Neural crest cell (in vitro differentiated cells): Measurements from ENCODE around the gene GMCL2. TPM values are rescaled to one million over a fixed set of nuclear protein-coding genes. Genes with fewer than 3 reads are reported as not detected.
A peak's percentile ranks its signal among the peaks of the same experiment; 100 is the strongest.
"Not testable (repeated sequence)": the region's sequence is repeated elsewhere in the genome, so short reads cannot be mapped to it uniquely, and the experiment has no call there.

Source experiments
- DNase-seq: peaks from one replicate; pipeline ENCODE4 v3.0.0; 2021; ENCODE audit warnings: low read depth, mixed read lengths, low spot score
- H3K27ac Mint-ChIP-seq: one replicate; pipeline ENCODE4 v1.8.0; 2021; ENCODE audit warnings: mild to moderate bottlenecking, mixed read lengths; ENCODE audit not compliant: unreplicated experiment
- H3K27me3 Mint-ChIP-seq: 2 replicates; pipeline ENCODE4 v1.8.0; 2021; ENCODE audit warnings: low read depth, mild to moderate bottlenecking, mixed read lengths
- H3K36me3 Mint-ChIP-seq: 2 replicates; pipeline ENCODE4 v1.8.0; 2021; ENCODE audit warnings: low read depth, mild to moderate bottlenecking, mixed read lengths
- H3K4me1 Mint-ChIP-seq: 2 replicates; pipeline ENCODE4 v1.8.0; 2021; ENCODE audit warnings: mixed read lengths
- H3K4me3 Mint-ChIP-seq: one replicate; pipeline ENCODE4 v1.8.0; 2021; ENCODE audit warnings: mild to moderate bottlenecking, mixed read lengths
- H3K9me3 Mint-ChIP-seq: 2 replicates; pipeline ENCODE4 v1.8.0; 2021; ENCODE audit warnings: mixed read lengths
- CTCF ChIP-seq: fragments of 200-600 bp; sonication (generic); conservative IDR thresholded peaks from 2 replicates; pipeline ENCODE4 v1.5.0; 2021; ENCODE audit warnings: antibody characterized with exemption, mild to moderate bottlenecking
- total RNA-seq: library from RNA; stranded (reverse); gene quantifications from 2 replicates; pipeline ENCODE4 v1.2.1, GENCODE V29; 2021

GMCL2 gene
- total RNA-seq, 1 donor from 2014 or later, result not detected

- no peak overlapping the region for H3K27ac Mint-ChIP-seq
- H3K36me3 Mint-ChIP-seq, result peaks cover 3% of the 10 kb centered on the region
- DNase-seq, result no peak
- H3K27me3 Mint-ChIP-seq, result peaks cover 5% of the 10 kb centered on the region
- H3K4me1 Mint-ChIP-seq, result peaks cover 4% of the 10 kb centered on the region
- no peaks in the 10 kb centered on the region for H3K9me3 Mint-ChIP-seq
- TF ChIP-seq CTCF, result no peak
- peak overlapping the region; percentile 17 for H3K4me3 Mint-ChIP-seq
Measured at GRCh38 chr5:178199581-178200434, 12.6 kb upstream of the GMCL2 start.

- H3K27ac Mint-ChIP-seq, result no peak overlapping the region
- H3K27me3 Mint-ChIP-seq, result peaks cover 2% of the 10 kb centered on the region
- TF ChIP-seq CTCF, result no peak
- DNase-seq, result no peak
- H3K9me3 Mint-ChIP-seq, result no peaks in the 10 kb centered on the region
- H3K36me3 Mint-ChIP-seq, result no peaks in the 10 kb centered on the region
- H3K4me3 Mint-ChIP-seq, result no peak overlapping the region
- H3K4me1 Mint-ChIP-seq, result no peaks in the 10 kb centered on the region
Measured at GRCh38 chr5:178198706-178199105, 11.5 kb upstream of the GMCL2 start.

GRCh38 chr5:178198151-178198550 is 11.0 kb upstream of the GMCL2 start:
- H3K4me1 Mint-ChIP-seq, H3K27ac Mint-ChIP-seq, DNase-seq, H3K36me3 Mint-ChIP-seq, H3K9me3 Mint-ChIP-seq, H3K27me3 Mint-ChIP-seq: not testable (repeated sequence)
- H3K4me3 Mint-ChIP-seq, result peak overlapping the region; percentile 21

- peak; percentile 53 for TF ChIP-seq CTCF
- Mint-ChIP-seq H3K27me3 (peaks cover 7% of the 10 kb centered on the region), H3K9me3 (peaks cover 2% of the 10 kb centered on the region), H3K27ac (no peak overlapping the region), H3K4me3 (no peak overlapping the region), H3K36me3 (no peaks in the 10 kb centered on the region), H3K4me1 (no peaks in the 10 kb centered on the region)
- DNase-seq, result no peak
Measured at GRCh38 chr5:178196986-178197385, 9.8 kb upstream of the GMCL2 start.

- H3K9me3 Mint-ChIP-seq, result peaks cover 2% of the 10 kb centered on the region
- H3K4me1 Mint-ChIP-seq, result no peaks in the 10 kb centered on the region
- no peak overlapping the region for H3K27ac Mint-ChIP-seq
- no peak for DNase-seq
- peaks cover 7% of the 10 kb centered on the region for H3K27me3 Mint-ChIP-seq
- no peak for TF ChIP-seq CTCF
- no peak overlapping the region for H3K4me3 Mint-ChIP-seq
- no peaks in the 10 kb centered on the region for H3K36me3 Mint-ChIP-seq
Measured at GRCh38 chr5:178196281-178196812, 9.2 kb upstream of the GMCL2 start.

GRCh38 chr5:178194026-178194425 is 6.9 kb upstream of the GMCL2 start:
- no peaks in the 10 kb centered on the region for H3K4me1 Mint-ChIP-seq
- no peak overlapping the region for H3K27ac Mint-ChIP-seq
- H3K36me3 Mint-ChIP-seq, result no peaks in the 10 kb centered on the region
- peaks cover 2% of the 10 kb centered on the region for H3K9me3 Mint-ChIP-seq
- DNase-seq, result no peak
- TF ChIP-seq CTCF, result no peak
- H3K27me3 Mint-ChIP-seq, result peaks cover 7% of the 10 kb centered on the region
- H3K4me3 Mint-ChIP-seq, result no peak overlapping the region
